Measurements from ENCODE around the gene CFAP77.

Gene CFAP77

DNA sequence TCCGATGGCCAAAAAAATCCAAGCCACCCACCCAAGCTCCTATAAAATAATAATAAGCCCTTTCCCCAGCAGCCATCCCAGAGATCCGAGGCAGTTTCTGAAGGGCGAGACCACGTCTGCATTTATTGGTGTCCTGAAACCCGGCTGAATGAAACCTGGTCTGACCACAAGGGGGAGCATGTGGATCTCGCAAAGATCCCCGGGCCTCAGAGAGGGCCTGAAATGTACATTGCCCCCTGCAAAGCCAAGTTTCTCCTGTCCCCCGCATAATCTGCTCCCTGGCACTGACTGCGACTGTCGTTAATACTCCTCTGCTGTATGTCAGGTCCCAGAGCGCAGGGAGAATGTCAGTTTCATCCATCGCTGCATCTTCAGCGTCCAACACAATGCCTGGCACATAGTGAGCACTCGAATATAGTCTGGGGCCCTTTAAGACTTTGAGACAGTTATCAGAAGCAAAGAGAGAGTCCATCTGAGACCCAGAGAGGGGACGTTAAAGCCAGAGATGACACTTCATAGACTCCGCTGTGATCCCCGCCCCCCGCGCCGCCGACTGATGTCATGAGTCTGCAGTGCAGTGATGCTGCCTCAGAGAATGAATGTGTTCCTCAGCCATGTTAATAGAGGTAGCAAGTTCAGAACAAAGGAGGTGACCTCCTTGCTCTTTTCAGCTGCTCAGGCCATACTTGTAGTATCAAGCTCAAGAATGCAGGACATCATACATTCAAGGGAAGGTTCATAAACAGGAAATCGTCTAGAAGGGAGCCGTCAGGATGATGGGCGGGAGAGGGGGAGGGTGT is 97.9 kb downstream of the CFAP77 start:
- TF ChIP-seq EZH2phosphoT487 (conservative IDR thresholded peaks at IDR 0.05; ENCODE audit: low read length) = no peak
- TF ChIP-seq, protein P1, sequence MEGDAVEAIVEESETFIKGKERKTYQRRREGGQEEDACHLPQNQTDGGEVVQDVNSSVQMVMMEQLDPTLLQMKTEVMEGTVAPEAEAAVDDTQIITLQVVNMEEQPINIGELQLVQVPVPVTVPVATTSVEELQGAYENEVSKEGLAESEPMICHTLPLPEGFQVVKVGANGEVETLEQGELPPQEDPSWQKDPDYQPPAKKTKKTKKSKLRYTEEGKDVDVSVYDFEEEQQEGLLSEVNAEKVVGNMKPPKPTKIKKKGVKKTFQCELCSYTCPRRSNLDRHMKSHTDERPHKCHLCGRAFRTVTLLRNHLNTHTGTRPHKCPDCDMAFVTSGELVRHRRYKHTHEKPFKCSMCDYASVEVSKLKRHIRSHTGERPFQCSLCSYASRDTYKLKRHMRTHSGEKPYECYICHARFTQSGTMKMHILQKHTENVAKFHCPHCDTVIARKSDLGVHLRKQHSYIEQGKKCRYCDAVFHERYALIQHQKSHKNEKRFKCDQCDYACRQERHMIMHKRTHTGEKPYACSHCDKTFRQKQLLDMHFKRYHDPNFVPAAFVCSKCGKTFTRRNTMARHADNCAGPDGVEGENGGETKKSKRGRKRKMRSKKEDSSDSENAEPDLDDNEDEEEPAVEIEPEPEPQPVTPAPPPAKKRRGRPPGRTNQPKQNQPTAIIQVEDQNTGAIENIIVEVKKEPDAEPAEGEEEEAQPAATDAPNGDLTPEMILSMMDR (IDR thresholded peaks at IDR 0.05; ENCODE audit: insufficient read depth, low read length, poor library complexity, severe bottlenecking) = peak; percentile 72
- H3F3A ChIP-seq (ENCODE audit: insufficient read depth) = no peaks in the 10 kb centered on the region
- H3K79me2 ChIP-seq (ENCODE audit: insufficient read depth, low read length) = no peaks in the 10 kb centered on the region
- no peak overlapping the region for H3K4me3 ChIP-seq (ENCODE audit: insufficient read depth, low read length, poor library complexity, severe bottlenecking)
- no peaks in the 10 kb centered on the region for H3K9me2 ChIP-seq (replicated peaks; ENCODE audit: insufficient read depth, low read length)
- no peak overlapping the region for H3K4me2 ChIP-seq (ENCODE audit: low read depth, low read length, poor library complexity, severe bottlenecking)
- H3K9me3 ChIP-seq (ENCODE audit: insufficient read depth, low read length) = no peaks in the 10 kb centered on the region
- H2AFZ ChIP-seq (ENCODE audit: low read depth, low read length, severe bottlenecking) = no peak overlapping the region
- H3K27ac ChIP-seq (ENCODE audit: low read depth, low read length) = no peak overlapping the region
- no peaks in the 10 kb centered on the region for H3K36me3 ChIP-seq (ENCODE audit: low read length)
- no peaks in the 10 kb centered on the region for H4K20me1 ChIP-seq (ENCODE audit: low read depth, low read length)
- no peaks in the 10 kb centered on the region for H3K27me3 ChIP-seq (ENCODE audit: low read length)
- no peak overlapping the region for H3K9ac ChIP-seq (ENCODE audit: low read length)

- Histone ChIP-seq H3K9ac (ENCODE audit: low read length) (no peak overlapping the region), H3K27me3 (ENCODE audit: low read length) (no peaks in the 10 kb centered on the region), H3K4me3 (ENCODE audit: insufficient read depth, low read length, poor library complexity, severe bottlenecking) (no peak overlapping the region), H3K4me2 (ENCODE audit: low read depth, low read length, poor library complexity, severe bottlenecking) (no peak overlapping the region), H3K36me3 (ENCODE audit: low read length) (no peaks in the 10 kb centered on the region), H3K9me2 (replicated peaks; ENCODE audit: insufficient read depth, low read length) (no peaks in the 10 kb centered on the region), H2AFZ (ENCODE audit: low read depth, low read length, severe bottlenecking) (no peak overlapping the region), H3K27ac (ENCODE audit: low read depth, low read length) (no peak overlapping the region), H3F3A (ENCODE audit: insufficient read depth) (no peaks in the 10 kb centered on the region), H4K20me1 (ENCODE audit: low read depth, low read length) (no peaks in the 10 kb centered on the region), H3K9me3 (ENCODE audit: insufficient read depth, low read length) (no peaks in the 10 kb centered on the region), H3K79me2 (ENCODE audit: insufficient read depth, low read length) (no peaks in the 10 kb centered on the region)
- TF ChIP-seq, protein P1 (IDR thresholded peaks at IDR 0.05; ENCODE audit: insufficient read depth, low read length, poor library complexity, severe bottlenecking) = no peak
- no peak for TF ChIP-seq EZH2phosphoT487 (conservative IDR thresholded peaks at IDR 0.05; ENCODE audit: low read length)
Measured at GRCh38 chr9:132509928-132510874, 100.2 kb downstream of the CFAP77 start.

DNA sequence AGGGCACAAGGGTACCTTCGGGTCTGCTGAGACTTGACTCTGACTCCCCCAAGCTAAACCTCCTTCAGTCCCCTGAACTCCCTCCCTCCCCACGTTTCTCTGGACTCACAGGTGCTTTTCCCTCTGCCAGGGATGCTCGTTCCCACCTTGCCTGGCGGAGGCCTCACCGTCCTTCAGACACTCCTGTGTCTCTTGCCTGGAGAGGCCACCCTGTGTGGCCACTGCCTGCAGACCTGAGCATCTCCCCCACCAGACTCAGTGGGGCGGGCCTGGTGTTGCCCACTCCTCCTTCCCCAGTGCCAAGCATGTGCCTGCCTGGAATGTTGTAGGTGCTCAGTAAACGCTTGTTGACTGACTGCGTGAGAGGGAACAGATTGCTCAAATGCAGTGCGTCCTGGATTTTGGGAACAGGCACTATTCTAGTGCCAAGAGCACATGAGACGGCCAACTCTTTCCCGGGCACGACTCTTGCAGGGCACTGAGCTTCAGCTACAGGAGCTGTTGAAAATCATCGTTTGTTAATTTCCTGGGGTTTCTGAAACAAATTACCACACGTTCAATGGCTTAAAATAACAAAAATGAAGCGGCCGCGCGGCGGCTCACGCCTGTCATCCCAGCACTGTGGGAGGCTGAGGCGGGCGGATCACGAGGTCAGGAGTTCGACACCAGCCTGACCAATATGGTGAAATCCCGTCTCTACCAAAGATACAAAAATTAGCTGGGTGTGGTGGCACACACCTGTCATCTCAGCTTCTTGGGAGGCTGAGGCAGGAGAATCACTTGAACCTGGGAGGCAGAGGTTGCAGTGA is 101.4 kb downstream of the CFAP77 start:
- Histone ChIP-seq H3K4me2 (ENCODE audit: low read depth, low read length, poor library complexity, severe bottlenecking) (no peak overlapping the region), H3F3A (ENCODE audit: insufficient read depth) (no peaks in the 10 kb centered on the region), H4K20me1 (ENCODE audit: low read depth, low read length) (no peaks in the 10 kb centered on the region), H3K27ac (ENCODE audit: low read depth, low read length) (no peak overlapping the region), H3K36me3 (ENCODE audit: low read length) (no peaks in the 10 kb centered on the region), H3K9me3 (ENCODE audit: insufficient read depth, low read length) (no peaks in the 10 kb centered on the region), H3K79me2 (ENCODE audit: insufficient read depth, low read length) (no peaks in the 10 kb centered on the region), H3K9me2 (replicated peaks; ENCODE audit: insufficient read depth, low read length) (no peaks in the 10 kb centered on the region), H2AFZ (ENCODE audit: low read depth, low read length, severe bottlenecking) (no peak overlapping the region), H3K4me3 (ENCODE audit: insufficient read depth, low read length, poor library complexity, severe bottlenecking) (no peak overlapping the region), H3K27me3 (ENCODE audit: low read length) (no peaks in the 10 kb centered on the region), H3K9ac (ENCODE audit: low read length) (no peak overlapping the region)
- TF ChIP-seq, protein P1 (IDR thresholded peaks at IDR 0.05; ENCODE audit: insufficient read depth, low read length, poor library complexity, severe bottlenecking) = no peak
- no peak for TF ChIP-seq EZH2phosphoT487 (conservative IDR thresholded peaks at IDR 0.05; ENCODE audit: low read length)

Measured in SU-DHL-6 (cell line).